Suprapubic skin (tissue), 4 donors: ENCODE results near the gene S100B. TPM values are rescaled to one million over a fixed set of nuclear protein-coding genes. Genes with fewer than 3 reads are reported as not detected.

Source experiments
- DNase-seq, 2 donors: peaks; one replicate each; pipeline ENCODE4 v3.0.0-alpha.2; 2019; ENCODE audit warnings: low spot score in 2 of 2
- H3K27ac ChIP-seq: fragments of 200-600 bp; sonication (generic); one replicate; pipeline ENCODE4 v1.5.1; 2019
- H3K27me3 ChIP-seq: fragments of 200-600 bp; sonication (generic); one replicate; pipeline ENCODE4 v1.5.1; 2019
- H3K36me3 ChIP-seq: fragments of 200-600 bp; sonication (generic); one replicate; pipeline ENCODE4 v1.5.1; 2019
- H3K4me1 ChIP-seq: fragments of 200-600 bp; sonication (generic); one replicate; pipeline ENCODE4 v1.5.1; 2019
- H3K4me3 ChIP-seq: fragments of 200-600 bp; sonication (generic); one replicate; pipeline ENCODE4 v1.5.1; 2019; ENCODE audit warnings: mild to moderate bottlenecking
- H3K9me3 ChIP-seq: fragments of 200-600 bp; sonication (generic); one replicate; pipeline ENCODE4 v1.5.1; 2019
- CTCF ChIP-seq, 2 donors: fragments of 200-600 bp in 1 of 2; fragments of 450-650 bp in 1 of 2; sonication (generic) in 1 of 2; IDR thresholded peaks; one replicate each; pipeline ENCODE4 v1.5.1; 2016 to 2019; ENCODE audit warnings: antibody characterized with exemption in 2 of 2, mild to moderate bottlenecking in 1 of 2, moderate library complexity in 1 of 2
- EP300 ChIP-seq: sonication (generic); formaldehyde crosslinking; IDR thresholded peaks from one replicate; pipeline ENCODE4 v1.6.1; 2017; ENCODE audit warnings: antibody characterized with exemption
- POLR2A ChIP-seq, 2 donors: fragments of 450-650 bp; IDR thresholded peaks; one replicate each; pipeline ENCODE4 v1.6.1; 2017; ENCODE audit warnings: antibody characterized with exemption in 2 of 2, mild to moderate bottlenecking in 2 of 2, moderate library complexity in 2 of 2
- POLR2AphosphoS5 ChIP-seq, 3 donors: sonication (generic); formaldehyde crosslinking; IDR thresholded peaks; one replicate each; pipeline ENCODE4 v1.6.1; 2017; ENCODE audit warnings: antibody characterized with exemption in 3 of 3
- WGBS: methylation state at CpG from one replicate; pipeline ENCODE4 v1.1.5; 2018; 5-methylcytosine and 5-hydroxymethylcytosine counted together
- total RNA-seq, 4 donors: library from RNA; depleted of rRNA; stranded (reverse); fragments of >200 nt; gene quantifications; one replicate each; pipeline ENCODE4 v1.1.0, GENCODE V29; 2016

The S100B gene
- total RNA-seq, 4 donors from 2014 or later = 11.4 to 16.5 (median 14.2) TPM

- Histone ChIP-seq H3K27me3 (no peaks in the 10 kb centered on the region), H3K4me3 (no peak overlapping the region), H3K27ac (no peak overlapping the region), H3K4me1 (peaks cover 14% of the 10 kb centered on the region), H3K9me3 (no peaks in the 10 kb centered on the region), H3K36me3 (no peaks in the 10 kb centered on the region)
- 77% methylated on average over 8 of the region's 9 CpGs for WGBS
- peak in 1 of 2 donors; percentile 35 for DNase-seq
- TF ChIP-seq POLR2AphosphoS5 (IDR thresholded peaks at IDR 0.05) (no peak), EP300 (no peak), POLR2A (IDR thresholded peaks at IDR 0.05) (no peak), CTCF (IDR thresholded peaks at IDR 0.05) (no peak)
Measured at GRCh38 chr21:46600978-46601377, 3.9 kb downstream of the S100B start.

- no peaks in the 10 kb centered on the region for H3K27me3 ChIP-seq
- no peak overlapping the region for H3K4me3 ChIP-seq
- H3K36me3 ChIP-seq = no peaks in the 10 kb centered on the region
- 87% methylated on average over 5 of the region's 5 CpGs for WGBS
- peaks cover 11% of the 10 kb centered on the region for H3K4me1 ChIP-seq
- DNase-seq = no peak
- TF ChIP-seq POLR2A (IDR thresholded peaks at IDR 0.05) (no peak), EP300 (no peak), POLR2AphosphoS5 (IDR thresholded peaks at IDR 0.05) (no peak), CTCF (IDR thresholded peaks at IDR 0.05) (no peak)
- no peaks in the 10 kb centered on the region for H3K9me3 ChIP-seq
- H3K27ac ChIP-seq = no peak overlapping the region
Measured at GRCh38 chr21:46600305-46600704, 4.6 kb downstream of the S100B start.

GRCh38 chr21:46598581-46599572 lies 6.0 kb downstream of the S100B start:
- Histone ChIP-seq H3K27ac (no peak overlapping the region), H3K4me3 (no peak overlapping the region), H3K9me3 (no peaks in the 10 kb centered on the region), H3K4me1 (peaks cover 6% of the 10 kb centered on the region), H3K27me3 (no peaks in the 10 kb centered on the region), H3K36me3 (no peaks in the 10 kb centered on the region)
- TF ChIP-seq CTCF (IDR thresholded peaks at IDR 0.05) = no peak
- TF ChIP-seq POLR2A (IDR thresholded peaks at IDR 0.05) = no peak
- TF ChIP-seq POLR2AphosphoS5 (IDR thresholded peaks at IDR 0.05) = peak in 1 of 3 donors; percentile 64
- no peak for TF ChIP-seq EP300
- 72% methylated on average over 33 of the region's 38 CpGs for WGBS
- peak in 1 of 2 donors; percentile 56 for DNase-seq

- H3K4me3 ChIP-seq = no peak overlapping the region
- no peak for TF ChIP-seq CTCF (IDR thresholded peaks at IDR 0.05)
- TF ChIP-seq EP300 = no peak
- TF ChIP-seq POLR2A (IDR thresholded peaks at IDR 0.05) = no peak
- no peak for TF ChIP-seq POLR2AphosphoS5 (IDR thresholded peaks at IDR 0.05)
- H3K36me3 ChIP-seq = no peaks in the 10 kb centered on the region
- H3K27ac ChIP-seq = no peak overlapping the region
- no peaks in the 10 kb centered on the region for H3K27me3 ChIP-seq
- DNase-seq = peak in 1 of 2 donors; percentile 51
- H3K9me3 ChIP-seq = no peaks in the 10 kb centered on the region
- H3K4me1 ChIP-seq = peaks cover 6% of the 10 kb centered on the region
- 94% methylated on average over 20 of the region's 20 CpGs for WGBS
Measured at GRCh38 chr21:46597896-46598343, 7.0 kb downstream of the S100B start.

GRCh38 chr21:46597031-46597430 lies 7.9 kb downstream of the S100B start:
- peaks cover 6% of the 10 kb centered on the region for H3K4me1 ChIP-seq
- TF ChIP-seq POLR2A (IDR thresholded peaks at IDR 0.05) = no peak
- no peak for TF ChIP-seq CTCF (IDR thresholded peaks at IDR 0.05)
- no peak for TF ChIP-seq POLR2AphosphoS5 (IDR thresholded peaks at IDR 0.05)
- no peak for TF ChIP-seq EP300
- H3K9me3 ChIP-seq = peaks cover 1% of the 10 kb centered on the region
- no peaks in the 10 kb centered on the region for H3K36me3 ChIP-seq
- peak in 1 of 2 donors; percentile 52 for DNase-seq
- no peak overlapping the region for H3K27ac ChIP-seq
- WGBS = 86% methylated on average over 8 of the region's 8 CpGs
- no peak overlapping the region for H3K4me3 ChIP-seq
- H3K27me3 ChIP-seq = no peaks in the 10 kb centered on the region
